Measurements from ENCODE around the gene TRIM5. TPM values are rescaled to one million over a fixed set of nuclear protein-coding genes. Genes with fewer than 3 reads are reported as not detected.
A peak's percentile ranks its signal among the peaks of the same experiment; 100 is the strongest.

The TRIM5 gene
- total and polyA plus RNA-seq, 10 of the 15 experiments (the other 5 are each of a cell fraction or from before 2014, with no cell fraction given) = 20.0 to 59.7 (median 31.8) TPM

DNA sequence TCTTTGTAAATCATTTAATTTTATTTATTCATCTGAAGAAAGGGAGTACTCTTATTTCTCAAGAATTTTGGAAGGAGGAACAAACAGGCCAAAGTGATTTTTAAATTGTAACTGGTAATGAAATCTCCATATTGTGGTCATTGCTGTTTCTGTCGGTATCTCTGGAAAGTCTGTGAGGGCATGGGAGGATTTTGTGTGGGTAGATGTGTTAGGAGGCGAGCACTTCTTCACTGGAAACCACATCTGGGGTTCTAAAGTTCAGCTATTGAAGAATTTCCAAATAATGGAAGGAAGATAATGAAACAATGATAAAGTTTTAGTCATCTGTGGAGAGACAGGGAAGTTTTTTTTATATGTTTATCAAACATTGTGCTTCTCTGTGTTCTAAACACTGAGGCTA is 53.5 kb downstream of the TRIM5 start:
- BruUV-seq (replicated peaks) = no TSS peak
- ATAC-seq = peak; percentile 32

DNA sequence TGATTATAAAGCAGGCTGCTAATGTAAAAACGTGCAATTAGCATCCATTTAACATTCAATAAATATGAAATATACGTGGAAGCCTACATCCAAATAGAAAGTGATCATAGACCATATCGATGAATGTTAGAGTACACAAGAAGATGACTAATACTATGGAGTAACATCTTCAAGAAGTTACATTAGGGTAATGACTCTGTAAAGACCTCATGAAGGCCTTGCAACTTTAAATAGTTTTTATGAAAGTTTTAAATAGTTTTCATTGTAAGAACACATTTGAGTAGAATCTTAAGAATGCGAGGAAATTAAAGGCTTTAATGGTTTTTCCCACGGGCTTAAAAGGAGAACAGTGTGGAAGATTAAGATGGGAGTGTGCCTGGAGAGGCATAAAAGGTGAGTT is 58.7 kb downstream of the TRIM5 start:
- in situ Hi-C loops (cut with MboI) = loop anchor here (10.0 kb wide), 1 partner anchor 1119 kb away; no protein-coding TSS in a partner anchor
- peak overlapping the region; percentile 97; the same call in 1 of the 2 replicates for H3K4me3 ChIP-seq
- FAIRE-seq = no peak
- H3K27me3 ChIP-seq (replicated peaks in 1 of 2; ENCODE audit: control insufficient read depth in 2 of 2, insufficient read depth in 2 of 2, low read length in 1 of 2) = no peaks in the 10 kb centered on the region
- ChIA-PET POLR2A (interaction anchor here (1.7 to 4.1 kb wide), 2 partner anchors 58 to 63 kb away, joined by 4 to 38 read pairs; partner anchors contain the start of gene TRIM22), SMC1A (ENCODE audit: uncharacterized antibody, unreplicated experiment) (interaction anchor here (3.0 kb wide), 1 partner anchor 58 kb away, joined by 21 read pairs; the partner anchor contains the start of gene TRIM5), RAD21 (ENCODE audit: unreplicated experiment) (interaction anchor here (2.5 kb wide), 1 partner anchor 58 kb away, joined by 20 read pairs; the partner anchor contains the start of gene TRIM5), CTCF (interaction anchor here (4.0 kb wide), 1 partner anchor 59 kb away, joined by 25 read pairs; the partner anchor contains the start of gene TRIM5)
- peaks cover 7% of the 10 kb centered on the region for H3K4me1 ChIP-seq (ENCODE audit: control insufficient read depth, insufficient read depth, low read length)
- peaks cover 17% of the 10 kb centered on the region for H3K79me2 ChIP-seq (ENCODE audit: control insufficient read depth, insufficient read depth, low read length)
- H4K20me1 ChIP-seq (ENCODE audit: control insufficient read depth, insufficient read depth) = no peaks in the 10 kb centered on the region
- intact Hi-C loops (cut with micrococcal nuclease; ENCODE audit: unreplicated experiment) = no loop called here
- BruUV-seq (replicated peaks) = no TSS peak
- peak overlapping the region; percentile 70 for H3K4me2 ChIP-seq (ENCODE audit: control insufficient read depth, insufficient read depth)
- no peak overlapping the region for H3K27ac ChIP-seq (ENCODE audit: control insufficient read depth, insufficient read depth)
- no peak overlapping the region for H2AFZ ChIP-seq (ENCODE audit: control insufficient read depth, low read depth, low read length)
- ATAC-seq = no peak
- H3K9ac ChIP-seq (ENCODE audit: control insufficient read depth, insufficient read depth, low read length) = no peak overlapping the region; the same call in 1 of the 2 replicates
- H3K36me3 ChIP-seq (ENCODE audit: control insufficient read depth in 2 of 2, insufficient read depth in 2 of 2, low read length in 1 of 2) = no peaks in the 10 kb centered on the region
- TF ChIP-seq KDM1A (IDR thresholded peaks at IDR 0.05; ENCODE audit: borderline replicate concordance) = no peak
- TF ChIP-seq RCOR1 (conservative IDR thresholded peaks at IDR 0.05; ENCODE audit: low read depth, low read length) = no peak
- TF ChIP-seq FOXM1 (IDR thresholded peaks at IDR 0.05; ENCODE audit: low read depth, low read length) = no peak
- no peak for TF ChIP-seq MTA3 (IDR thresholded peaks at IDR 0.05; ENCODE audit: borderline replicate concordance, low read length)
- TF ChIP-seq MEF2A (IDR thresholded peaks at IDR 0.05; ENCODE audit: insufficient read depth, low read depth, low read length) = no peak
- TF ChIP-seq MYC (IDR thresholded peaks at IDR 0.05; ENCODE audit: insufficient read depth, insufficient read length, insufficient replicate concordance, low read length, severe bottlenecking) = no peak
- TF ChIP-seq HCFC1 (IDR thresholded peaks at IDR 0.05; ENCODE audit: low read length) = no peak
- no peak for TF ChIP-seq YBX1 (IDR thresholded peaks at IDR 0.05)
- no peaks in the 10 kb centered on the region; the same call in 2 of the 3 replicates for H3K9me3 ChIP-seq (replicated peaks; ENCODE audit: control insufficient read depth, insufficient read depth, low read length)
- DNase-seq (ENCODE audit: low read depth, low spot score) = no peak
- WGBS (ENCODE audit: insufficient coverage, insufficient replicate concordance, low lambda C conversion rate, missing lambda C conversion rate) = 78% methylated on average over 5 of the region's 5 CpGs

More for the DNA sequence above, 53.5 kb downstream of the TRIM5 start:
- no peak for TF ChIP-seq POU2F2 (IDR thresholded peaks at IDR 0.05; ENCODE audit: borderline replicate concordance, low read depth, low read length)
- TF ChIP-seq MEF2A (IDR thresholded peaks at IDR 0.05; ENCODE audit: insufficient read depth, low read depth, low read length) = 0 out of 2 replicates have a peak, but pooled peaks have one; percentile 1
- POLR2A ChIA-PET = interaction anchor here (0.6 to 4.1 kb wide), 4 partner anchors 53 to 103 kb away, joined by 3 to 28 read pairs (median 14); partner anchors contain the start of genes TRIM22 and TRIM5
- Histone ChIP-seq H3K4me1 (ENCODE audit: control insufficient read depth, insufficient read depth, low read length) (peaks cover 15% of the 10 kb centered on the region), H3K27me3 (replicated peaks in 1 of 2; ENCODE audit: control insufficient read depth in 2 of 2, insufficient read depth in 2 of 2, low read length in 1 of 2) (no peaks in the 10 kb centered on the region), H2AFZ (ENCODE audit: control insufficient read depth, low read depth, low read length) (peak overlapping the region; percentile 13), H3K36me3 (ENCODE audit: control insufficient read depth in 2 of 2, insufficient read depth in 2 of 2, low read length in 1 of 2) (peaks cover 1 to 6% of the 10 kb centered on the region in 2 experiments; a peak in 3 of 4 replicates), H3K4me3 (no peak overlapping the region; the same call in 1 of the 2 replicates), H4K20me1 (ENCODE audit: control insufficient read depth, insufficient read depth) (no peaks in the 10 kb centered on the region), H3K79me2 (ENCODE audit: control insufficient read depth, insufficient read depth, low read length) (peaks cover 1% of the 10 kb centered on the region; the same call in 1 of the 2 replicates), H3K27ac (ENCODE audit: control insufficient read depth, insufficient read depth) (peak overlapping the region; percentile 95), H3K9me3 (replicated peaks; ENCODE audit: control insufficient read depth, insufficient read depth, low read length) (no peaks in the 10 kb centered on the region; the same call in 2 of the 3 replicates), H3K9ac (ENCODE audit: control insufficient read depth, insufficient read depth, low read length) (peak overlapping the region; percentile 52), H3K4me2 (ENCODE audit: control insufficient read depth, insufficient read depth) (peak overlapping the region; percentile 75)
- no peak for DNase-seq (ENCODE audit: low read depth, low spot score)
- WGBS (ENCODE audit: insufficient coverage, insufficient replicate concordance, low lambda C conversion rate, missing lambda C conversion rate) = 0% methylated on average over 2 of the region's 2 CpGs
- in situ Hi-C loops (cut with MboI) (no loop called here), intact Hi-C loops (cut with micrococcal nuclease; ENCODE audit: unreplicated experiment) (no loop called here)
- RAD21 ChIA-PET (ENCODE audit: unreplicated experiment) = interaction anchor here (1.0 to 5.0 kb wide), 4 partner anchors 24 to 59 kb away, joined by 3 to 27 read pairs (median 8); partner anchors contain the start of genes TRIM22 and TRIM5
- CTCF ChIA-PET = interaction anchor here (2.7 kb wide), 1 partner anchor 53 kb away, joined by 13 read pairs; the partner anchor contains the start of gene TRIM5
- SMC1A ChIA-PET (ENCODE audit: uncharacterized antibody, unreplicated experiment) = interaction anchor here (1.4 to 8.0 kb wide), 4 partner anchors 9 to 59 kb away, joined by 3 to 45 read pairs (median 8); partner anchors contain the start of genes TRIM22 and TRIM5
- FAIRE-seq = no peak
